Liver (tissue), 9 donors: ENCODE results near the gene DSCAML1. TPM values are rescaled to one million over a fixed set of nuclear protein-coding genes. Genes with fewer than 3 reads are reported as not detected.

Experiments
- DNase-seq: peaks from one replicate; pipeline ENCODE4 v3.0.0-alpha.2; 2017; ENCODE audit warnings: low spot score
- H3K27ac ChIP-seq, 2 donors: one replicate each; pipeline ENCODE4 v1.7.0; 2013; ENCODE audit warnings: inconsistent platforms in 2 of 2, low read length in 2 of 2, control low read depth in 1 of 2, low read depth in 1 of 2, mild to moderate bottlenecking in 1 of 2
- H3K27me3 ChIP-seq, 4 donors: one replicate each; pipeline versions ENCODE4 v1.6.1 to v1.7.0; 2013; ENCODE audit warnings: low read length in 3 of 4, inconsistent platforms in 1 of 4, mild to moderate bottlenecking in 1 of 4, moderate library complexity in 1 of 4; ENCODE audit not compliant: control insufficient read depth in 4 of 4, insufficient read depth in 4 of 4
- H3K36me3 ChIP-seq, 4 donors: one replicate each; pipeline versions ENCODE4 v1.6.1 to v1.7.0; 2013; ENCODE audit warnings: low read length in 3 of 4, mild to moderate bottlenecking in 3 of 4, low read depth in 1 of 4, moderate library complexity in 1 of 4; ENCODE audit not compliant: control insufficient read depth in 4 of 4, insufficient read depth in 3 of 4
- H3K4me1 ChIP-seq, 4 donors: one replicate each; pipeline versions ENCODE4 v1.6.1 to v1.7.0; 2013; ENCODE audit warnings: low read length in 3 of 4, mild to moderate bottlenecking in 3 of 4, moderate library complexity in 1 of 4; ENCODE audit not compliant: control insufficient read depth in 4 of 4, insufficient read depth in 4 of 4
- H3K4me3 ChIP-seq, 3 donors: one replicate each; pipeline versions ENCODE4 v1.6.1 to v1.7.0; 2013; ENCODE audit warnings: low read length in 3 of 3, control low read depth in 1 of 3, low read depth in 1 of 3, mild to moderate bottlenecking in 1 of 3
- H3K9ac ChIP-seq, 2 donors: one replicate each; pipeline ENCODE4 v1.7.0; 2013; ENCODE audit warnings: low read length in 2 of 2, mild to moderate bottlenecking in 2 of 2, moderate library complexity in 2 of 2, control low read depth in 1 of 2, low read depth in 1 of 2
- H3K9me3 ChIP-seq, 4 donors: one replicate each; pipeline versions ENCODE4 v1.6.1 to v1.7.0; 2013; ENCODE audit warnings: low read length in 3 of 4; ENCODE audit not compliant: control insufficient read depth in 4 of 4
- ATF3 ChIP-seq: IDR thresholded peaks from 2 replicates; pipeline ENCODE4 v1.6.1; 2016; ENCODE audit warnings: antibody characterized with exemption
- CTCF ChIP-seq: fragments of 150-350 bp; IDR thresholded peaks from 2 replicates; pipeline ENCODE4 v1.5.1; 2017; ENCODE audit warnings: improper control_type of control experiment, low read depth, low read length; ENCODE audit not compliant: missing input control
- EGR1 ChIP-seq, 2 donors: IDR thresholded peaks; 2 replicates each; pipeline ENCODE4 v1.6.1; 2016 to 2018; ENCODE audit warnings: antibody characterized with exemption in 2 of 2, low read depth in 2 of 2
- FOXA2 ChIP-seq: IDR thresholded peaks from 2 replicates; pipeline ENCODE4 v1.6.1; 2016; ENCODE audit warnings: antibody characterized with exemption
- HNF4G ChIP-seq: IDR thresholded peaks from 2 replicates; pipeline ENCODE4 v1.6.1; 2016; ENCODE audit warnings: antibody characterized with exemption
- NR2F2 ChIP-seq: IDR thresholded peaks from 2 replicates; pipeline ENCODE4 v1.6.1; 2016; ENCODE audit warnings: antibody characterized with exemption
- WGBS: extraction: QIAGEN DNeasy Blood & Tissue Kit; methylation state at CpG from one replicate; pipeline ENCODE4 v1.1.7; 2013; 5-methylcytosine and 5-hydroxymethylcytosine counted together
- polyA plus RNA-seq, 2 donors: library from polyadenylated mRNA; stranded (reverse) in 1 of 2; unstranded in 1 of 2; fragments of 200-250 nt in 1 of 2; fragments of >200 nt in 1 of 2; fragmentation: Nextera tagmentation in 1 of 2; extraction: Ambion mirVana in 1 of 2; gene quantifications; one replicate each; pipeline versions ENCODE4 v1.2.1 to v1.2.3, GENCODE V29; 2013 to 2015
- total RNA-seq, 2 donors: library from RNA; depleted of rRNA; stranded (reverse); fragments of >200 nt; gene quantifications; one replicate each; pipeline ENCODE4 v1.2.3, GENCODE V29; 2014
- TF ChIP-seq, protein P1 (sequence below): IDR thresholded peaks from 2 replicates; pipeline ENCODE4 v1.6.1; 2016; ENCODE audit warnings: antibody characterized with exemption, mild to moderate bottlenecking
- donor health status: healthy.
- donor health status: healthy.
- donor health status: healthy.
- donor health status: healthy.
- donor health status: healthy.

Gene DSCAML1
- total and polyA plus RNA-seq, 4 donors, result 0.07 to 0.42 (median 0.20) TPM

DNA sequence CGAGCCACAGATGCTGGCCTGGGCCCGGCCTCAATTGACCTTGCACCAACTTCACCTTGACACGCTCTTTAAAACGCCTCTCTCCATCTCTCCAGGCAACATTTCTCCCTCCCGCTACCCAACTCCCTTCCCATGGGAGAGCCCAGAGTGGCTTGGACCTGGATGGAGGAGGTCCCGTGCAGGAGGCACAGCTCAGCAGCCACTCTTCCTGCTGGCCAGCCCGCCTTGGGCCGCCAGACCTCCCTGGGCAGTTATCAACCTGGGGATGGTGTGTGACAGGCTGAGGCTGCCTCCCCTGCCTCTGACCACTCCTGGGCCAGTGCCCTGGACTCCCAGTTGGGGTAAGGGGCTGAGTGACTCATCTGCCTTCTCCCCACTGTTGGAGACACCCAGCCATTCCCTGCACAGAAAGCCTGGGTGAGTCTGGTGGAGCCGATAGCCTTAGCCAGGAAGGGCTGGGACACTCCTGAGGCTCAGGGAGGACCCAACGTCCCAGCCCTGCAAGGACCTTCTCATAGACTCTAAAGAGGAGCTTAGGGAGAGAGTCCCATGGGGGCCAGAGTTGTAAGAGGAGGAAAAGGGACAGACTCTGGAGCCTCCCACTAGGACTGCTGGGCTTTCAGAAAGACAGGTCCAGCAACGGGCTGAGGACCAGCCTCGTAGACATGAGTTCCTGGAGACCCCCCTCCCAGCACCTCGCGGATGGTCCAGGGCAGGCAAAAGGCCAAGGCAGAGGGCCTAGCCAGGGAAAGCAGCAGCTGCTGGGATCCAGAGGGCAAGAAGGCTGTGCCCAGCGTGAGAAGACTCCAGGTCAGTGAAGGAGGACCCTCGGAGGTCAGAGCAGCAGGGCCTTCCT is 337.7 kb downstream of the DSCAML1 start:
- Histone ChIP-seq H3K9me3 (peaks cover 0 to 4% (median 1%) of the 10 kb centered on the region in 4 donors), H3K4me1 (no peaks in the 10 kb centered on the region), H3K27ac (no peak overlapping the region), H3K9ac (no peak overlapping the region), H3K4me3 (no peak overlapping the region), H3K36me3 (no peaks in the 10 kb centered on the region), H3K27me3 (no peaks in the 10 kb centered on the region)
- no peak for DNase-seq
- 86% methylated on average over 16 of the region's 16 CpGs for WGBS
- TF ChIP-seq FOXA2 (no peak), CTCF (no peak), HNF4G (no peak)

DNA sequence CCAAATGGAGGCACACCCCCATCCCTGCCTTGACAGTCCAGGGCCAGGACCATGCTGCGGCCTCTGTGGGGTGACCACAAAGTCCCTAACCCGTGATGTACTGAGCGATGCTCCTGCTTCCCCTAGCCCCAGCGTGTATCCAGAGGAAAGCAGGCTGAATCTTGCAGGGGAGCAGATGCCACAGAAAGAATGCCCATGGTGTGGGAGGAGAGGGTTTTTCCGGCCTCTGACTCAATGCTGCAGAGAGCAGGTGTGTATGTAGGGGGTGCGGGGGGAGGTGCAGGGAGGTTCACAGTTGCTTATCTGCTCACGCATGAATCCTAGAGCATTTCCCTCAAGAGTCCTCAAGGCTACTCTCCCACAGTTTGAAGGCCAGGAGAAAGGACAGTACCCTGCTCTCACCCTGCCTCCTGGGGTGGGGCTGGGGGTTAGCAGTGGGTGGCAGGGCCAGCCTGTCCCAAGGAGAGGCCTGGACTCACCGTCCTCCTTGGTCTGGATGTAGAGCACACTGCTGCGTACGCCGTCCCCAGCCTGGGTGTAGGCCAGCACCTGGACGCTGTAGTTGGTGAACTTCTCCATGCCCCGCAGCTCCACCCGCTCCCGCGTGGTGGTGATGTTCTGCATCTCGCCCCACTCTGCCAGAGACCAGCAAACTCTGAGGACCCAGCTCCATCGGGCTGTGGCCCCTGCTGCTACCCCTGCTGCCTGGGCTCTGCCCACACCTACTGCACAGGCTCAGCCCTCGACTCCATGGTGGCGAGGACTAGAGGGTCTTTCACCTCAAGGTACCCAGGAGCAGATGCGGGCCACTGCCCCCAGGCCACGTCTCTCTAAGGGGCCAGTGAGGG is 338.5 kb downstream of the DSCAML1 start:
- TF ChIP-seq, protein P1, sequence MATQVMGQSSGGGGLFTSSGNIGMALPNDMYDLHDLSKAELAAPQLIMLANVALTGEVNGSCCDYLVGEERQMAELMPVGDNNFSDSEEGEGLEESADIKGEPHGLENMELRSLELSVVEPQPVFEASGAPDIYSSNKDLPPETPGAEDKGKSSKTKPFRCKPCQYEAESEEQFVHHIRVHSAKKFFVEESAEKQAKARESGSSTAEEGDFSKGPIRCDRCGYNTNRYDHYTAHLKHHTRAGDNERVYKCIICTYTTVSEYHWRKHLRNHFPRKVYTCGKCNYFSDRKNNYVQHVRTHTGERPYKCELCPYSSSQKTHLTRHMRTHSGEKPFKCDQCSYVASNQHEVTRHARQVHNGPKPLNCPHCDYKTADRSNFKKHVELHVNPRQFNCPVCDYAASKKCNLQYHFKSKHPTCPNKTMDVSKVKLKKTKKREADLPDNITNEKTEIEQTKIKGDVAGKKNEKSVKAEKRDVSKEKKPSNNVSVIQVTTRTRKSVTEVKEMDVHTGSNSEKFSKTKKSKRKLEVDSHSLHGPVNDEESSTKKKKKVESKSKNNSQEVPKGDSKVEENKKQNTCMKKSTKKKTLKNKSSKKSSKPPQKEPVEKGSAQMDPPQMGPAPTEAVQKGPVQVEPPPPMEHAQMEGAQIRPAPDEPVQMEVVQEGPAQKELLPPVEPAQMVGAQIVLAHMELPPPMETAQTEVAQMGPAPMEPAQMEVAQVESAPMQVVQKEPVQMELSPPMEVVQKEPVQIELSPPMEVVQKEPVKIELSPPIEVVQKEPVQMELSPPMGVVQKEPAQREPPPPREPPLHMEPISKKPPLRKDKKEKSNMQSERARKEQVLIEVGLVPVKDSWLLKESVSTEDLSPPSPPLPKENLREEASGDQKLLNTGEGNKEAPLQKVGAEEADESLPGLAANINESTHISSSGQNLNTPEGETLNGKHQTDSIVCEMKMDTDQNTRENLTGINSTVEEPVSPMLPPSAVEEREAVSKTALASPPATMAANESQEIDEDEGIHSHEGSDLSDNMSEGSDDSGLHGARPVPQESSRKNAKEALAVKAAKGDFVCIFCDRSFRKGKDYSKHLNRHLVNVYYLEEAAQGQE, result no peak
- no peak for TF ChIP-seq NR2F2
- TF ChIP-seq EGR1 (IDR thresholded peaks at IDR 0.05; ENCODE audit: low read depth in 2 of 2), result no peak
- H3K27ac ChIP-seq, result no peak overlapping the region
- H3K9ac ChIP-seq, result no peak overlapping the region
- H3K9me3 ChIP-seq, result peaks cover 0 to 11% (median 1%) of the 10 kb centered on the region in 4 donors
- no peaks in the 10 kb centered on the region for H3K4me1 ChIP-seq
- H3K36me3 ChIP-seq, result no peaks in the 10 kb centered on the region
- WGBS, result 95% methylated on average over 22 of the region's 22 CpGs
- no peak overlapping the region for H3K4me3 ChIP-seq
- no peaks in the 10 kb centered on the region for H3K27me3 ChIP-seq
- no peak for DNase-seq

DNA sequence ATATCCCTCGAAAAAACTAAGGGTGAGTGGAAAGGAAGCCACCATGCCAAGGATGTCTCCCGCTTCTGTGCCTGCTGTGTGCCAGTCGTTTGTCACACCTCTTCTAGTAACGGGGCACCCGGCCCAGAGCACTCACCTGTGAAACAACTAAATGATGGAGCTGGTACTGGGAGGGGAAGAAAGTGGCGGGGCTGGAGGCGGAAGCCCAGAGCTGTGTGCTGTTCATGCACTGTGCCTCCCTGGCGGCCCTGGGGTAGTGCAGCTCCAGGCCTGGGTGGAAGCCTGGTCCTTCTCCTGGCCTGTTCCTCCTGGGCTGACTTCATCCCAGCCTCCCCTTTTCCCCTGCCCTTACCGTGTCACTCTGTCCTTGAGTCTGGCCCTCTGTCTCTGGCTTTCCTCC is 339.2 kb downstream of the DSCAML1 start:
- TF ChIP-seq, protein P1, result no peak
- TF ChIP-seq HNF4G (no peak), ATF3 (no peak), NR2F2 (no peak), FOXA2 (no peak)
- H3K9me3 ChIP-seq, result peaks cover 0 to 11% (median 1%) of the 10 kb centered on the region in 4 donors
- WGBS, result 84% methylated on average over 9 of the region's 9 CpGs
- no peak overlapping the region for H3K4me3 ChIP-seq
- H3K4me1 ChIP-seq, result no peaks in the 10 kb centered on the region
- no peak overlapping the region for H3K27ac ChIP-seq
- H3K9ac ChIP-seq, result no peak overlapping the region
- H3K36me3 ChIP-seq, result no peaks in the 10 kb centered on the region
- H3K27me3 ChIP-seq, result no peaks in the 10 kb centered on the region
- no peak for DNase-seq
